Epithelial cell of proximal tubule (primary cell): ENCODE data around the gene CDC14B. TPM values are rescaled to one million over a fixed set of nuclear protein-coding genes. Genes with fewer than 3 reads are reported as not detected.

Source experiments
- DNase-seq: peaks from one replicate; pipeline ENCODE4 v3.0.0-alpha.2; 2011; ENCODE audit warnings: low read depth
- H3K4me3 ChIP-seq: 2 replicates; pipeline ENCODE4 v1.5.1; 2011; ENCODE audit warnings: low read depth, mild to moderate bottlenecking, low read length
- total RNA-seq: library from RNA; depleted of rRNA; stranded (reverse); fragments of >200 nt; gene quantifications from 2 replicates; pipeline ENCODE4 v1.2.3, GENCODE V29; 2015
- TF ChIP-seq, protein P1 (sequence below): conservative IDR thresholded peaks from 2 replicates; pipeline ENCODE4 v1.5.1; 2012; ENCODE audit warnings: low read depth, mild to moderate bottlenecking, low read length

Gene CDC14B
- total RNA-seq, 1 donor from 2014 or later: 9.1 TPM

DNA sequence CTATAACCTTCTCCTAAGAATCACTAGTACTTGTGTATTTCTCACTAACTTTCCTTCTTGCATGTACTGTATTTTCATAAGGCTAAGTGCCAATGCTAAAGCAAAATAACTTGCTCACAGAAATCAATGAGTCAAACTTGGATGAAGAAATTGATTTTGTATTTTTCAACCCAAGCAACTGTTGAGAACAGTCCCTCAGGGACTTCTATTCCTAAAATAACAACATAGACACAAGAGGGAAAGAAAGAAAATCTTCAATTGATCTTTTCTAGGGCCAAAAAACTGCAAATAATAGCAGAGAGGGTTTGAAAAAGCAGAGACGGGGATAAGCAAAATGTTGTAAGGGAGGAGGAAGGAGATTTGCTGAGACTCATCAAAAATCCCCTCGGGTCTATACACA is 99.9 kb downstream of the CDC14B start:
- H3K4me3 ChIP-seq: no peak overlapping the region
- DNase-seq: no peak
- TF ChIP-seq, protein P1, sequence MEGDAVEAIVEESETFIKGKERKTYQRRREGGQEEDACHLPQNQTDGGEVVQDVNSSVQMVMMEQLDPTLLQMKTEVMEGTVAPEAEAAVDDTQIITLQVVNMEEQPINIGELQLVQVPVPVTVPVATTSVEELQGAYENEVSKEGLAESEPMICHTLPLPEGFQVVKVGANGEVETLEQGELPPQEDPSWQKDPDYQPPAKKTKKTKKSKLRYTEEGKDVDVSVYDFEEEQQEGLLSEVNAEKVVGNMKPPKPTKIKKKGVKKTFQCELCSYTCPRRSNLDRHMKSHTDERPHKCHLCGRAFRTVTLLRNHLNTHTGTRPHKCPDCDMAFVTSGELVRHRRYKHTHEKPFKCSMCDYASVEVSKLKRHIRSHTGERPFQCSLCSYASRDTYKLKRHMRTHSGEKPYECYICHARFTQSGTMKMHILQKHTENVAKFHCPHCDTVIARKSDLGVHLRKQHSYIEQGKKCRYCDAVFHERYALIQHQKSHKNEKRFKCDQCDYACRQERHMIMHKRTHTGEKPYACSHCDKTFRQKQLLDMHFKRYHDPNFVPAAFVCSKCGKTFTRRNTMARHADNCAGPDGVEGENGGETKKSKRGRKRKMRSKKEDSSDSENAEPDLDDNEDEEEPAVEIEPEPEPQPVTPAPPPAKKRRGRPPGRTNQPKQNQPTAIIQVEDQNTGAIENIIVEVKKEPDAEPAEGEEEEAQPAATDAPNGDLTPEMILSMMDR: no peak

DNA sequence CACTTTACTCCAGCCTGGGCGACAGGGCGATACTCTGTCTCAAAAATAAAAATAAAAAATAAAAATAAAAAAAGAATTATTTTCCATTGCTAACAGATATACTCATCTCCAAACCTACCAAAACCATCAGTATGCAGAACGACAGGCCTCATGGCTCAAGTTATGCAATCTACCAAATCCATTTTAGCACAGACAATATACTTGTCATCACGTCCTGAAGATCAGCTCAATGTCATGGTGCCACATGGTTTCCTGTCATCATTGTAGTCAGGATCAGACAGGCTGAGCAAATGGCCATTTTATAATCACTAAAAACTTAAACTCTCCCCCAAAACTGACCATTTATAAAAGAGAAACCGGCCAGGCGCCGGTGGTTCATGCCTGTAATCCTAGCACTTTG is 100.5 kb downstream of the CDC14B start:
- TF ChIP-seq, protein P1: no peak
- H3K4me3 ChIP-seq: no peak overlapping the region
- no peak for DNase-seq

DNA sequence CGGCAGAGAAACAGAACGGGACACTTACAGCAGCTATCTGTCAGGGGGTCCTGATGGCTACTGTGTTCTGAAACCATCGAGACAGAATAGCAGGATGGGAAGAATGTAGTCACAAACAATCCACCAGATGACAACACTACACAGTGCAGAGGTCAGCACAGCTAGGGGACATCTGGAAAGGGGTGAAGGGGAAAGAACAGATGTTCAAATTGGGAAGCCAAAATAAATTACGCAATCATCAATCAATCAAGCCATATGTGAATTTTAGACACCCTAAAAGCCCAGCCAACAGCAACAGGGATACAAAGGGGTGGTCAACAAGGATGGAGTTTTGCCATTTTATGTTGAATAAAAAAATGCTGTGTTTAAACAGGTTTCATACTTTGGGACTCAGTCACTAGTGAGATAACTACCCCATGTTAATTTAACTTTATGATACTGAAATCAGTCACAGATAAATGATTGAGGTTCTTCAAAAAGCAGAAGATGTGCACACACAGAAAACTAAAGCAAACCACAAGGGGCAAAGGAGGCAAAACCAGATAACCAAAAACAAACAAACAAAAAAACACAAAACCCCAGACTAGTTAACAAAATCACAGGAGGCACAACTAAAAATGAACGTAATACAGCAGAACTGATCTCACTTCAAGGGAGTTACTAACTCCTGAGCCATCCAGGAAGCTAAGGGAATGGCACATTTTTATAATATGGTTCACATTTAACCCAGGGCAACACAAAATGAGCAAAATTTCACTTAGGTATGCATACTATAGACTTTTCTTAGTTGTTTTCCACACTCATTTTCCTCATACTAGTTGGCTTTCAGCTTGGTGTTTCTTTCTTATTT is 103.8 kb downstream of the CDC14B start:
- TF ChIP-seq, protein P1: no peak
- H3K4me3 ChIP-seq: no peak overlapping the region
- no peak for DNase-seq

DNA sequence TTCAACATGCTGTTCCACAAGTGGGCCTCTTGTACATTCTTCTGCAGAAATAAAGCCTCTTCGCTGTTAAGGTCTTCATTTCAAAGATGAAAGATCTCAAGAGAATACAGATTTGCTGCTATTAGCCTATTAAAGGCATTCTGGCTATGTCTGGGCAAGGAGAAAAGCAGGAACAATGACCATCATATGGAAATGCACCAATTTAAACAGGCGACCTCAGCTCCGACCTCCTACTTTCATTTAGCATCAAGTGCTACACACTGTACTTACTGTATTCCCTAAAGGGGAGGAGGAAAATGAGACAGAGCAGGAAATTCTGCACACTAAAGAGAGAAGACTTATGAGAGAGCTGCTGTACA is 104.9 kb downstream of the CDC14B start:
- no peak for DNase-seq

DNA sequence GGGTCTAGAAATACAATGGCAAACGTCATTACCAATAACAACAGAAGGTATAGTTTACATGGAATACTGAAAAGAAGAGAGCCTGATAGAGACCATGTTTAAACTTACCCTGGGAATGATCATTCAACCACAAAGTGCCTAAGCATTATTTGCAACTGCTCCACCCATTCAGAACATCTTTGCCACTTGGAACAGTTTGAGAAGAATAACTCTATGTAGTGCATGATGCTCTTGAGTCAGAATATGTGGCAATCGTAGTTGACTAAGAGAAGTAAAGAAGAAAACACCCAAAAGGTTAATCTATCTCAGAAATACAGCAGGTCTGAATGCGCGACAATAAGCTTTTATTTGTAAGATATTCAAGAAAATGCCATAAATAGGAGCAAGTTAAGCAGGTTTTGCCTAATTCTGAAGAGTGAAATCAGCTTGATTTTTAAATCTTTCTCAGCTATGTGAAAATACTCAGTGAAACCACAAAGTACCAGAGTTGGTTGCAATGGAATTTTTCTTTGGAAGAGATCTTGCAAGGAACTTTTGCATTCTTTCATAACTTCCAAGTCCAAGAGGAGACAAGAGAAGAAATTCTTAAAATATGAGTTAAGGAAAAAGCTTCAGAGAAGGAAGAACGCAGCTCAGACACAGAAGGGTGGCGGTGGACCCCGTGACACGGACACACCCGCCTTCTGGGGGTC is 105.4 kb downstream of the CDC14B start:
- no peak overlapping the region for H3K4me3 ChIP-seq
- TF ChIP-seq, protein P1: no peak
- DNase-seq: peak; percentile 18

More for the DNA sequence above, 104.9 kb downstream of the CDC14B start:
- no peak overlapping the region for H3K4me3 ChIP-seq
- TF ChIP-seq, protein P1: no peak

DNA sequence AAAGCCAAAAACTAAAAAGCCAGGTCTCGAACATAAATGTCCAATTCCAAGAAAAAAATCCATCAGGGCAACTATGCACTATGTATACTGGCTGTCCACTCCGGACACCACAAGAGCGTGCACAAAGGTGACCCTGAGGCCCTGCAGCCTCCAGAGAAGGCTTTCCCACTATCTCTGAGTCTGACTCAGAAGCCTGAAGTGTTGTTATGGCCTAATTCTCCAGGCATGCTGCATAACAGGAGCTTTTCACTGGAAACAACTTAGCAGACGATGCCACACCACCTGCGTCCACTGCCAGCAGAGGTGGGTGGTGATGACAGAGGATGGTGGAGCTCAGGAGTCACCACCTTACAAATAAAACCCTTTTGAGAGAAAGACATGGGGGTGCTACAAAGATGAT is 106.0 kb downstream of the CDC14B start:
- TF ChIP-seq, protein P1: no peak
- peak; percentile 1 for DNase-seq
- no peak overlapping the region for H3K4me3 ChIP-seq

DNA sequence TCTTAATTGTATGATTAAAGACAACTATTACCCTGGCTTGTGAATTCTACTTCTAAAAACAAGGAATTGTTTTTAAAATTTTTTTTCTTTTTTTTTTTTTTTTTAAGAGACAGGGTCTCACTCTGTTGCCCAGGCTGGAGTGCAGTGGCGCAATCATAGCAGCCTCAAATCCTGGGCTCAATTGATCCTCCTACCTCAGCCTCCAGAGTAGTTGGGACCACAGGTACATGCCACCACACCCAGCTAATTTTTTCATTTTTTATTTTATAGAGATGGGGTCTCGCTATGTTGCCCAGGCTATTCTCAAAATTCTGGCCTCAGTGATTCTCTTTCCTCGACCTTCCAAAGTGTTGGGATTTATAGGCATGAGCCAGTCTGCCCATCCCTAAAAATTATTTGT is 107.4 kb downstream of the CDC14B start:
- DNase-seq: no peak
- TF ChIP-seq, protein P1: no peak
- H3K4me3 ChIP-seq: no peak overlapping the region
